HCT116 (cell line): Measurements from ENCODE around the gene COL16A1. TPM values are rescaled to one million over a fixed set of nuclear protein-coding genes. Genes with fewer than 3 reads are reported as not detected.

Experiments
- ATAC-seq: fragments of 200-7000 bp; cut with Tn5 transposase; 2 replicates; pipeline ENCODE4 v1.9.1; 2020; ENCODE audit warnings: mild to moderate bottlenecking, moderate library complexity
- BruUV-seq: library from RNA; stranded (reverse); fragments of 400-500 nt; replicated peaks from 2 replicates; lab custom pipeline; 2021; lab: Mats Ljungman, UMichigan
- CTCF ChIA-PET: fragments of 300-600 bp; sonication (Branson Sonifier 250); formaldehyde crosslinking; loops from one replicate; lab custom pipeline; 2021; ENCODE audit warnings: antibody characterized with exemption; lab: Charles Lee
- POLR2A ChIA-PET: fragments of 300-600, 350-600 bp; sonication (Branson Sonifier 250); formaldehyde crosslinking; loops from one replicate; lab custom pipeline; 2021; ENCODE audit warnings: antibody characterized with exemption; lab: Charles Lee
- RAD21 ChIA-PET, 2 experiments: fragments of 300-600 bp; sonication (Branson Sonifier 250); formaldehyde crosslinking; loops; one replicate each; lab custom pipeline; 2023; ENCODE audit warnings: low total read pairs in 2 of 2; ENCODE audit not compliant: uncharacterized antibody in 2 of 2, unreplicated experiment in 2 of 2, low non-redundant PET in 1 of 2; lab: Charles Lee
- DNase-seq: peaks from one replicate; pipeline ENCODE4 v3.0.0-alpha.2; 2010; ENCODE audit warnings: low read depth, low spot score
- H2AFZ ChIP-seq: fragments of 200-600 bp; shearing (Covaris generic), sonication (generic); 2 replicates; pipeline ENCODE4 v1.6.1; 2017; ENCODE audit warnings: low read depth, mixed run types, mixed read lengths, antibody characterized with exemption, low read length; ENCODE audit not compliant: poor library complexity, severe bottlenecking
- H3K27ac ChIP-seq: 2 replicates; pipeline ENCODE4 v1.5.1; 2012; ENCODE audit warnings: low read depth, low read length
- H3K27me3 ChIP-seq: fragments of 200-600 bp; sonication (generic); 2 replicates; pipeline ENCODE4 v1.6.1; 2016; ENCODE audit warnings: mixed run types, low read length, mixed read lengths; ENCODE audit not compliant: insufficient read depth
- H3K36me3 ChIP-seq, 2 experiments: fragments of 200-500 bp in 1 of 2; fragments of 200-600 bp in 1 of 2; sonication (Bioruptor generic) in 1 of 2; sonication (generic) in 1 of 2; 2 replicates each; pipeline versions ENCODE4 v1.5.1 to v1.6.1; 2014 to 2016; ENCODE audit warnings: low read length in 2 of 2, inconsistent platforms in 1 of 2, mixed read lengths in 1 of 2, mixed run types in 1 of 2; ENCODE audit not compliant: insufficient read depth in 2 of 2, control insufficient read depth in 1 of 2
- H3K4me1 ChIP-seq, 2 experiments: fragments of 200-600 bp in 1 of 2; sonication (generic) in 1 of 2; 2 replicates each; pipeline versions ENCODE4 v1.5.1 to v1.6.1; 2012 to 2017; ENCODE audit warnings: low read length in 2 of 2, inconsistent platforms in 1 of 2, mild to moderate bottlenecking in 1 of 2, mixed read lengths in 1 of 2, mixed run types in 1 of 2, moderate library complexity in 1 of 2; ENCODE audit not compliant: insufficient read depth in 2 of 2, control insufficient read depth in 1 of 2
- H3K4me2 ChIP-seq: fragments of 200-600 bp; sonication (generic); 2 replicates; pipeline ENCODE4 v1.6.1; 2017; ENCODE audit warnings: mixed run types, low read length, mixed read lengths
- H3K4me3 ChIP-seq, 2 experiments: fragments of 200-600 bp in 1 of 2; sonication (generic) in 1 of 2; replicated peaks in 1 of 2; 2 replicates each; pipeline ENCODE4 v1.5.1; 2011 to 2016; ENCODE audit warnings: low read length in 2 of 2, control low read depth in 1 of 2, low read depth in 1 of 2, mild to moderate bottlenecking in 1 of 2, mixed read lengths in 1 of 2, mixed run types in 1 of 2
- H3K79me2 ChIP-seq: fragments of 200-600 bp; sonication (generic); 2 replicates; pipeline ENCODE4 v1.6.1; 2017; ENCODE audit warnings: mild to moderate bottlenecking, mixed run types, low read length, moderate library complexity, mixed read lengths; ENCODE audit not compliant: insufficient read depth
- H3K9ac ChIP-seq: fragments of 200-600 bp; sonication (generic); 2 replicates; pipeline ENCODE4 v1.6.1; 2016; ENCODE audit warnings: low read length, mixed read lengths
- H3K9me2 ChIP-seq: fragments of 200-600 bp; sonication (generic), shearing (Covaris generic); 2 replicates; pipeline ENCODE4 v1.6.1; 2017; ENCODE audit warnings: mixed run types, mild to moderate bottlenecking, moderate library complexity; ENCODE audit not compliant: insufficient read depth
- H3K9me3 ChIP-seq, 2 experiments: fragments of 200-500 bp in 1 of 2; fragments of 200-600 bp in 1 of 2; sonication (Bioruptor generic) in 1 of 2; sonication (generic) in 1 of 2; 2 replicates each; pipeline ENCODE4 v1.6.1; 2014 to 2017; ENCODE audit warnings: low read length in 2 of 2, mixed read lengths in 2 of 2, inconsistent platforms in 1 of 2, low read depth in 1 of 2, mild to moderate bottlenecking in 1 of 2, mixed run types in 1 of 2, moderate library complexity in 1 of 2; ENCODE audit not compliant: control insufficient read depth in 1 of 2, insufficient read depth in 1 of 2
- H4K20me1 ChIP-seq: fragments of 200-600 bp; sonication (generic), shearing (Covaris generic); 2 replicates; pipeline ENCODE4 v1.6.1; 2017; ENCODE audit warnings: mixed run types, mild to moderate bottlenecking, moderate library complexity; ENCODE audit not compliant: insufficient read depth
- EGR1 ChIP-seq: IDR thresholded peaks from 2 replicates; pipeline ENCODE4 v1.6.1; 2012; ENCODE audit warnings: low read depth
- FOSL1 ChIP-seq: IDR thresholded peaks from 2 replicates; pipeline ENCODE4 v1.6.1; 2012; ENCODE audit warnings: low read depth
- RAD21 ChIP-seq: IDR thresholded peaks from 2 replicates; pipeline ENCODE4 v1.6.1; 2012; ENCODE audit warnings: low read depth, mild to moderate bottlenecking
- REST ChIP-seq: IDR thresholded peaks from 2 replicates; pipeline ENCODE4 v1.6.1; 2012; ENCODE audit warnings: low read depth
- YY1 ChIP-seq: IDR thresholded peaks from 2 replicates; pipeline ENCODE4 v1.6.1; 2011; ENCODE audit warnings: low read length, low read depth, moderate library complexity, mild to moderate bottlenecking; ENCODE audit not compliant: insufficient replicate concordance; ENCODE audit errors: extremely low read depth
- ZBTB33 ChIP-seq: IDR thresholded peaks from 2 replicates; pipeline ENCODE4 v1.6.1; 2011; ENCODE audit warnings: mild to moderate bottlenecking, low read length, moderate library complexity; ENCODE audit not compliant: insufficient replicate concordance; ENCODE audit errors: extremely low read depth
- intact Hi-C: fragments of 100-400 bp; cut with micrococcal nuclease; formaldehyde crosslinking; loops from 2 replicates; pipeline ENCODE4 v1.10.0; 2022
- total RNA-seq: library from RNA; stranded (reverse); gene quantifications from one replicate; pipeline ENCODE4 v1.2.1, GENCODE V29; 2021; ENCODE audit not compliant: unreplicated experiment

COL16A1 gene
- total RNA-seq, 1 experiment from 2014 or later = 2.2 TPM

- no peaks in the 10 kb centered on the region for H3K36me3 ChIP-seq
- intact Hi-C loops = no loop called here
- ChIA-PET RAD21 (no interaction called here), POLR2A (interaction anchor here (1.3 kb wide), 1 partner anchor 8 kb away, joined by 4 read pairs; no protein-coding TSS in a partner anchor), CTCF (interaction anchor here (1.5 to 1.8 kb wide), 2 partner anchors 14 to 110 kb away, joined by 7 to 8 read pairs; no protein-coding TSS in a partner anchor)
- BruUV-seq = no TSS peak
- H3K27ac ChIP-seq = no peak overlapping the region
- peaks cover 0 to under 1% of the 10 kb centered on the region in 2 experiments; a peak in 1 of 4 replicates for H3K4me1 ChIP-seq
- H3K4me2 ChIP-seq = no peak overlapping the region
- H3K9me2 ChIP-seq = no peaks in the 10 kb centered on the region
- no peaks in the 10 kb centered on the region for H4K20me1 ChIP-seq
- no peaks in the 10 kb centered on the region for H3K79me2 ChIP-seq
- no peaks in the 10 kb centered on the region for H3K27me3 ChIP-seq
- TF ChIP-seq YY1 (no peak), FOSL1 (no peak), RAD21 (no peak), ZBTB33 (no peak), REST (no peak), EGR1 (no peak)
- H3K9me3 ChIP-seq = no peaks in the 10 kb centered on the region
- H2AFZ ChIP-seq = no peak overlapping the region
- no peak overlapping the region for H3K4me3 ChIP-seq
- no peak overlapping the region for H3K9ac ChIP-seq
- DNase-seq (no peak), ATAC-seq (no peak)
These were observed 25.1 kb downstream of the COL16A1 start for GRCh38 chr1:31678681-31679080.
